ENCODE results near the gene DCP2.

The DCP2 gene

DNA sequence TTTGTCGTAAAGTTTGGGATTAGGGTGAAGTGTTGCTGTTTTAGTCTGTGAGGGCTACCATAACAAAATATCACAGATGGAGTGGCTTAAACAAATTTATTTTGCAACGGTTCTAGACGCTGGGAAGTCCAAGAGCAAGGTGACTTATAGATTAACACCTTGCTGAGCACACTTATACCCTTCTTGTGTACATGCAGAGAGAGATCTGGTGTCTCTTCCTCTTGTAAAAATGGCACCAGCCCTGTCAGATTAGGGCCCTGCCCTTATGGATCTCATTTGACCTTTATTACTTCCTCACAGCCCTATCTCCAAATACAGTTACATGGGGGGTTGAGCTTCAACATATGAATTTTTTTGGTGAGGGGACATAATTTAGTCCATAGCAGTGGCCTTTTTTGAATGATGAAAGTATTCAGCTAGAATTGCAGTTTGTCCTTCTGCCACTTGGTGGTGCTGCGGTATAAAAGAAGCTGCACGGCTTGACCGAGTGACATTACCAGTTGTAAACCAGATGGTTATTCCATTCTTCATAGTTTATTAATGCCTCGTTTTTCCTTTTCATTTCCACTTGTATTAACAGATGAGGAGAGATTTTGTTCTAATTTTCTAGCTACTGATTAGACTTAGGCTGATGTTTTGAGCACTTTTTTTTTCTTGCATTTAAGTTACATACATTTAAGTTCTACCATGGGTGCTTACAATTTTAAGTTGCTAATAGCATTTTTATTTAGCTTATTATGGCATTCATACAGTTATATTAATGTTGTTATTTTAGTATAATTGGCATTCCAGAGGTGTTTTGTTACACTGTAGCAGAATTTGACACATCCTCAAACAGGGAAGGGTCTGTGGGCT, 19.4 kb downstream of the DCP2 start:
- Histone ChIP-seq H3K27ac (ENCODE audit: low read depth, low read length) (no peak overlapping the region), H3K36me3 (ENCODE audit: control insufficient read depth, insufficient read depth, low read length) (peaks cover 63% of the 10 kb centered on the region), H3K4me3 (ENCODE audit: low read depth, low read length) (no peak overlapping the region), H3K9me3 (ENCODE audit: control insufficient read depth, insufficient read depth, low read length) (no peaks in the 10 kb centered on the region), H3K4me1 (ENCODE audit: control insufficient read depth, insufficient read depth, low read length) (no peaks in the 10 kb centered on the region; the same call in 1 of the 2 replicates), H3K9ac (ENCODE audit: low read depth, low read length) (no peak overlapping the region), H3K27me3 (ENCODE audit: control insufficient read depth, insufficient read depth, low read length) (no peaks in the 10 kb centered on the region)

DNA sequence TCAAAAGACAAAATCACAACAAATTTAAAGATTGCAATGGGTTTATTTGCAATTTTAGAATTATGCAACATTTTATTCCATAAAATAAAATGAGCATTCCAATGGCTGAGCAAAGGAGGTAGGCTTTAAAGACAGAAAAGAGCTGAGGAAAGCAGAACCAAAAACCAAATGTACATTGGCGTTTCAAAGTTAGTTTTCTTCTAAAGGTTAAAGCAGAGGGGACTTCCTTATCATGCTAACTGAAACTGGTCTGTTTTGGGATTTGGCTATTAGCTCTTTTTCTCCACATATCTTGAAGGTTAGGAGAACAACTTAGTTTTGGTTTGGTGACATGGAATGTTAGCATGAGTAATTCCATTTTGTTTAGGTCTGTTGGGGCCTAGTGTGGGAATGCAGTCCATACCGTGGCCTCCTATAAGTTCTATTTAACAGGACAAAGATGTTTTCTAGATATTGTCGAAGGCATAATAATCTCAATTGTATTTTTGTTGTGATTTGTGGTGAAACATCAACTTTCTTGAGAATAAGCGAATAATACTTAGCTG, 20.3 kb downstream of the DCP2 start:
- Histone ChIP-seq H3K27me3 (ENCODE audit: control insufficient read depth, insufficient read depth, low read length) (no peaks in the 10 kb centered on the region), H3K9ac (ENCODE audit: low read depth, low read length) (no peak overlapping the region), H3K4me1 (ENCODE audit: control insufficient read depth, insufficient read depth, low read length) (no peaks in the 10 kb centered on the region; the same call in 1 of the 2 replicates), H3K9me3 (ENCODE audit: control insufficient read depth, insufficient read depth, low read length) (no peaks in the 10 kb centered on the region), H3K27ac (ENCODE audit: low read depth, low read length) (no peak overlapping the region), H3K4me3 (ENCODE audit: low read depth, low read length) (no peak overlapping the region), H3K36me3 (ENCODE audit: control insufficient read depth, insufficient read depth, low read length) (peaks cover 71% of the 10 kb centered on the region)

DNA sequence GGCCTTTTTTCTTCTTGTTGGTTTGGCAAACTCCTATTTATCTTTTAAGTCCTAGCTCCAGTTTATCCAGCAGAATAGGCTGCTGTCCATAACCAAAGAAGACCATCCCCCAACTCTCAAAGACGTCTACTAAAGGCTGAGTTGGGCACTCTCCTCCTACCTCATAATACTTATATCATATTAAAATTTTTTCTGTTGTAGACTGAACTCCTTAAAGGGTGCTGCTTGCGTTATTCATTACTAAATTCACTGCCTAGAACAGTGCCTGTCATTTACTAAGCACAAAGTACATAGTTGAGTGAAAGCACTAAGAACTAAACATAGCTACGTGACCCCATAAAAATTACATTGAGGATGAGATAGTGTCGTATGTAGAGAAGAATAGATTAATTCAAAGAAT, 21.7 kb downstream of the DCP2 start:
- no peaks in the 10 kb centered on the region for H3K9me3 ChIP-seq (ENCODE audit: control insufficient read depth, insufficient read depth, low read length)
- H3K27ac ChIP-seq (ENCODE audit: low read depth, low read length), result no peak overlapping the region
- H3K4me1 ChIP-seq (ENCODE audit: control insufficient read depth, insufficient read depth, low read length), result no peaks in the 10 kb centered on the region; the same call in 1 of the 2 replicates
- peaks cover 71% of the 10 kb centered on the region for H3K36me3 ChIP-seq (ENCODE audit: control insufficient read depth, insufficient read depth, low read length)
- H3K27me3 ChIP-seq (ENCODE audit: control insufficient read depth, insufficient read depth, low read length), result no peaks in the 10 kb centered on the region
- no peak overlapping the region for H3K4me3 ChIP-seq (ENCODE audit: low read depth, low read length)
- no peak overlapping the region for H3K9ac ChIP-seq (ENCODE audit: low read depth, low read length)

DNA sequence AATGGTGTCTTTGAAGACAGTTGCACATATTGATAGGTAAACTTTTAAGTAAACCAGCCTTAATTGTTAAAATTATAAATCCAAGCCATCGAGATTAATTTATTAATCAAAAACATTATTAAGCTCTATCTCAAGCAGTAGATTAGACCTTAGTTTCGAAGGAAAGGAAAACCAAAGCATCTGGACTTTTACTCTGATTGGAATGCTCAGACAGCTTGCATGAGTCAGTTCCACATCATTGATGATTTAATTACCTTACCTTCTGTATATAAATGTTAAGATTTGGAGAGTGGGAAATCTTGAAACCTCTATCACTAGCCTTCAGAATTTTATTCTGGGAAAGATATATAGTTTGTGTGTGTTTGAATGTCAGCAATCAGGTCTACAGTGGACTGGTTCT, 23.9 kb downstream of the DCP2 start:
- peaks cover 80% of the 10 kb centered on the region for H3K36me3 ChIP-seq (ENCODE audit: control insufficient read depth, insufficient read depth, low read length)
- no peaks in the 10 kb centered on the region; the same call in 1 of the 2 replicates for H3K4me1 ChIP-seq (ENCODE audit: control insufficient read depth, insufficient read depth, low read length)
- no peak overlapping the region for H3K9ac ChIP-seq (ENCODE audit: low read depth, low read length)
- no peaks in the 10 kb centered on the region for H3K27me3 ChIP-seq (ENCODE audit: control insufficient read depth, insufficient read depth, low read length)
- H3K9me3 ChIP-seq (ENCODE audit: control insufficient read depth, insufficient read depth, low read length), result no peaks in the 10 kb centered on the region
- no peak overlapping the region for H3K4me3 ChIP-seq (ENCODE audit: low read depth, low read length)
- no peak overlapping the region for H3K27ac ChIP-seq (ENCODE audit: low read depth, low read length)

DNA sequence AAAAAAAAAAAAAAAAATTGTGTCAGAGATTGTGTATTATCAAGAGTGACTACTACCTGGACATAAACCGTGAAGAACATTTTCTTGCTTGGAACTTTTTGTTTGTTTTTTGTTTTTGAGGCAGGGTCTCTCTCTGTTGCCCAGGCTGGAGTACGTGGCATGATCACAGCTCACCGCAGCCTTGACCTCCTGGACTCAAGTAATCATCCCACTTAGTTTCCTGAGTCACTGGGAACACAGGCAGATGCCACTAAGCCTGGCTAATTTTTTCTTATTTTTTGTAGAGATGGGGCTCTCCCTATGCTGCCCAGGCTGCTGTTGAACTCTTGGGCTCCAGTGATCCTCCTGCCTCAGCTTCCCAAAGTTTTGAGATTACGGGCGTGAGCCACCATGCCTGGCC, 25.8 kb downstream of the DCP2 start:
- peaks cover 74% of the 10 kb centered on the region for H3K36me3 ChIP-seq (ENCODE audit: control insufficient read depth, insufficient read depth, low read length)
- no peaks in the 10 kb centered on the region for H3K9me3 ChIP-seq (ENCODE audit: control insufficient read depth, insufficient read depth, low read length)
- no peak overlapping the region for H3K9ac ChIP-seq (ENCODE audit: low read depth, low read length)
- H3K27ac ChIP-seq (ENCODE audit: low read depth, low read length), result no peak overlapping the region
- no peaks in the 10 kb centered on the region; the same call in 1 of the 2 replicates for H3K4me1 ChIP-seq (ENCODE audit: control insufficient read depth, insufficient read depth, low read length)
- no peaks in the 10 kb centered on the region for H3K27me3 ChIP-seq (ENCODE audit: control insufficient read depth, insufficient read depth, low read length)
- H3K4me3 ChIP-seq (ENCODE audit: low read depth, low read length), result no peak overlapping the region

DNA sequence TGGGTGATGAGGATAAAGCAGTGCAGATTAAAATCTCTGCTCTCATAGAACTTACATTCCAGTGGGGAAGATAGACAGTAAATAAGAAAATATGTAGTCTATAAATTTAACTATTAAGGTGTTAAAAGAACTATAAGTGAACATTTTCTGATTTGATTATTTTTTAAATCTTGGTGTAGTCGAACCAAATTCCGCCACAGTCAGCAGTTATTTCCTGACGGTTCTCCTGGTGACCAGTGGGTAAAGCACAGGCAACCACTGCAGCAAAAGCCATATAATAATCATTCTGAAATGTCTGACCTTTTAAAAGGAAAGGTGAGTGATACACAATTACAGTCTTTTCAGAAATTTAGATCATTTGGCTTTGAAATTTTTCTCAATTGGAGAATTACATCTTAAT, 27.2 kb downstream of the DCP2 start:
- Histone ChIP-seq H3K9me3 (ENCODE audit: control insufficient read depth, insufficient read depth, low read length) (no peaks in the 10 kb centered on the region), H3K4me3 (ENCODE audit: low read depth, low read length) (no peak overlapping the region), H3K27me3 (ENCODE audit: control insufficient read depth, insufficient read depth, low read length) (no peaks in the 10 kb centered on the region), H3K4me1 (ENCODE audit: control insufficient read depth, insufficient read depth, low read length) (no peaks in the 10 kb centered on the region; the same call in 1 of the 2 replicates), H3K36me3 (ENCODE audit: control insufficient read depth, insufficient read depth, low read length) (peaks cover 81% of the 10 kb centered on the region), H3K9ac (ENCODE audit: low read depth, low read length) (no peak overlapping the region), H3K27ac (ENCODE audit: low read depth, low read length) (no peak overlapping the region)

DNA sequence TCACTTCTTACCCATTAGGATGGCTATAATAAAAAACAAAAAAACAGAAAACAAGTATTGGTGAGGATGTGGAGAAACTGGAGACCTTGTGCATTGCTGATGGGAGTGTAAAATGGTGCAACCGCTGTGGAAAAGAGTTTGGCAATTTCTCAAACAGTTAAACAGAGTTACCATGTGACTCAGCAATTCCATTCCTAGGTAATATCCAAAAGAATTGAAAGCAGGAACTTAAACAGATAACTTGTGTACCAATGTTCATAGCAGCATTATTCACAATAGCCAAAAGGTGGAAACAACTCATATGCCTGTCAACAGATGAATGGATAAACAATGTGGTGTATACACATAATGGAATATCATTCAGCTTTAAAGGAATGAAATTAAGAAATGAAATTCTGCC, 28.9 kb downstream of the DCP2 start:
- Histone ChIP-seq H3K9me3 (ENCODE audit: control insufficient read depth, insufficient read depth, low read length) (no peaks in the 10 kb centered on the region), H3K9ac (ENCODE audit: low read depth, low read length) (no peak overlapping the region), H3K4me1 (ENCODE audit: control insufficient read depth, insufficient read depth, low read length) (no peaks in the 10 kb centered on the region), H3K36me3 (ENCODE audit: control insufficient read depth, insufficient read depth, low read length) (peaks cover 87% of the 10 kb centered on the region), H3K27me3 (ENCODE audit: control insufficient read depth, insufficient read depth, low read length) (no peaks in the 10 kb centered on the region), H3K27ac (ENCODE audit: low read depth, low read length) (no peak overlapping the region), H3K4me3 (ENCODE audit: low read depth, low read length) (no peak overlapping the region)

DNA sequence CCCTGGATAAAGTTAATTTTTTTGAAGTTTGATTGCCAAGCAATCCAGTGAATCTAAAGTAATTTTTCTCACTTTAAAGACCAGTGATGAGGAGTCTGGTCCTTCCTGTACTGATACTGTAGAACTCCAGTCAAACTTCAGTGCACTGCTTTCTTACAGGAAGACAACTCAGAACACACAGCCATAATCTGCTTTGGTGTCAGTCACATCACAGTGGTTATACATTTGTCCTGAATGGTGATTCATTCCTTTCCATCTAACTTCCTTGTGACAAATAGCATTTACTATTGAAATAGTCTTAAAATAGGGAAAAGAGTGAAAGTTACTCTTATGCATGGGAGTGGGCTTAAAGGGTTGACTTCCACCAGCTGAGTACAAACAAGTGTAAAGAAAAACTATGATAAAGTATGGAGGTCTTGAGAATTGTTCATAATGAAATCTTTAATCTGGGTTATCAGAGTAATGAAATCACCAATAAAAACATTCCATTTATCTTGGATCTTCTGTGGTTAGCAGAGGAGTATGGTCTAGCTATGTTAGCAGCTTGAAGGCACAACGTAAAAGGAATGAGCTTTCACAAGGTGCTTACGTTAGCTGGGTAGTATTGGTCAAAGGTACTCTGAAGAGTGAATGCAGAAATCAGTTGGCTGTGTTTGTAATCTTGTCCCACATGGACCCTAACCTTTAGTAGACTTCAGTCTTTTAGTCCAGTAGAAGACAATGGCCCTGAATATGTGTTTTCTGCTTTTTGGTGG, 41.5 kb downstream of the DCP2 start:
- no peak overlapping the region for H3K4me3 ChIP-seq (ENCODE audit: low read depth, low read length)
- H3K36me3 ChIP-seq (ENCODE audit: control insufficient read depth, insufficient read depth, low read length), result peaks cover 64% of the 10 kb centered on the region
- H3K9ac ChIP-seq (ENCODE audit: low read depth, low read length), result no peak overlapping the region
- H3K27ac ChIP-seq (ENCODE audit: low read depth, low read length), result no peak overlapping the region
- peaks cover 5% of the 10 kb centered on the region; the same call in 1 of the 2 replicates for H3K4me1 ChIP-seq (ENCODE audit: control insufficient read depth, insufficient read depth, low read length)
- H3K27me3 ChIP-seq (ENCODE audit: control insufficient read depth, insufficient read depth, low read length), result no peaks in the 10 kb centered on the region
- H3K9me3 ChIP-seq (ENCODE audit: control insufficient read depth, insufficient read depth, low read length), result no peaks in the 10 kb centered on the region

DNA sequence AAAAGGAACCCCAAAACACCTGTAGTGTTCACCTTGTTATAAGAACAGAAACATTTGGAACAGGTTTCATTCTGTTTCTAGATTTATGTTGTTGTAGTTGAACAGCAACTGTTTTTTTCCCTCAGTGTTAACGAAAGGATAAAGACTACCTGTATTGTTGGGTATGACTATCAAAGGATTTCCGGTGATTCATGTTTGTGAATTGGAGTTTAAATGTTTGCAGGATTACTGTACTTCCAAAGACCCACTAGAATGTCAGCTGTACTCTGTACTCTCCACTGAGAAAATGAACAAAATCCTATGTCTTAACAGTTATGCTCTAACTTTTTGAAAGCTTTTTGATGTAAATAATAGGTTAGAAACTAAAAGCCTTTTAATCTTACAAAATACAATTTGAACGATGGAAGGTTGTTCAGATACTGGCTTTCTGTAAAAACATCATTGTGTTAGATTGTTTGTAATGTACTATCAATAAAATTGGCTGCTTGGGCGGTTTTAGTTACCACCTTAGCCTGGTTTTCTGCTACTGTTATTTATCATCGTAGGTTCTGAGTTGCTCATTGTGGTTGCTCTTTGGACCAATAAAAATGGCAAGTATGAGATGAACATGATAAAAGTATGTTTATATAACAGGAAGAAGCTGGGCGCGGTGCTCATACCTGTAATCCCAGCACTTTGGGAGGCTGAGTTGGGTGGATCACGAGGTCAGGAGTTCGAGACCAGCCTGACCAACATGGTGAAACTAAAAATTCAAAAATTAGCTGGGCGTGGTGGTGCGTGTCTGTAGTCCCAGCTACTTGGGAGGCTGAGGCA, 44.1 kb downstream of the DCP2 start:
- peaks cover 58% of the 10 kb centered on the region for H3K36me3 ChIP-seq (ENCODE audit: control insufficient read depth, insufficient read depth, low read length)
- no peak overlapping the region for H3K27ac ChIP-seq (ENCODE audit: low read depth, low read length)
- H3K4me3 ChIP-seq (ENCODE audit: low read depth, low read length), result no peak overlapping the region
- H3K4me1 ChIP-seq (ENCODE audit: control insufficient read depth, insufficient read depth, low read length), result peaks cover 5% of the 10 kb centered on the region; the same call in 1 of the 2 replicates
- no peaks in the 10 kb centered on the region for H3K9me3 ChIP-seq (ENCODE audit: control insufficient read depth, insufficient read depth, low read length)
- no peaks in the 10 kb centered on the region for H3K27me3 ChIP-seq (ENCODE audit: control insufficient read depth, insufficient read depth, low read length)
- H3K9ac ChIP-seq (ENCODE audit: low read depth, low read length), result no peak overlapping the region

DNA sequence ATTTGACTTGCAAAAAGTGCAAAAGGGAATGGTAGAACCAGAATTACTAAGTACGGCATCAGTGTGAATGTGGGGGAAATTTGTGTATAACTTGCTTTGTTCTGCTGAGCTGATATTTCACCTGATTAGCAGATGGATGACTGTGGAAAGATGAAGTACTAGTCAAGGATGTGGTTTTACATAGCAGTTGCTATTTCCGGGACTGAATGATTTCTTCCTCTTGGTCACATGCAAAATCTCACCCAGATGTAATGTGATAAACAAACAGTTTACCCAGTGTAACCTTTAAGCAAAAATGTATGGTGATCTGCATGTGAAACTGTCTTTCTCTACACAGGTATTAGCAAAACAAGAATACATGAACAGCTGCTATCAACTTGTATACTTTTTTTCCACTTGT, 46.1 kb downstream of the DCP2 start:
- no peaks in the 10 kb centered on the region for H3K9me3 ChIP-seq (ENCODE audit: control insufficient read depth, insufficient read depth, low read length)
- no peak overlapping the region for H3K27ac ChIP-seq (ENCODE audit: low read depth, low read length)

More for the DNA sequence above, 46.1 kb downstream of the DCP2 start:
- H3K27me3 ChIP-seq (ENCODE audit: control insufficient read depth, insufficient read depth, low read length), result no peaks in the 10 kb centered on the region
- peaks cover 68% of the 10 kb centered on the region for H3K36me3 ChIP-seq (ENCODE audit: control insufficient read depth, insufficient read depth, low read length)
- H3K9ac ChIP-seq (ENCODE audit: low read depth, low read length), result no peak overlapping the region
- H3K4me1 ChIP-seq (ENCODE audit: control insufficient read depth, insufficient read depth, low read length), result peaks cover 5% of the 10 kb centered on the region; the same call in 1 of the 2 replicates
- no peak overlapping the region for H3K4me3 ChIP-seq (ENCODE audit: low read depth, low read length)
